T-helper 1 cell treated with Interleukin-12 subunit alpha and Interleukin-12 subunit beta and Interleukin-4 antibody, amounts not matched to agents 30 μg/mL and 1 μg/mL, for 36 hours (primary cell): ENCODE results near the gene OR52K2.

Experiments
- H3K27ac Mint-ChIP-seq: one replicate; pipeline ENCODE4 v1.8.0; 2021; ENCODE audit warnings: mild to moderate bottlenecking, mixed read lengths
- H3K27me3 Mint-ChIP-seq: one replicate; pipeline ENCODE4 v1.8.0; 2021; ENCODE audit warnings: low read depth, mixed read lengths
- H3K36me3 Mint-ChIP-seq: one replicate; pipeline ENCODE4 v1.8.0; 2021; ENCODE audit warnings: low read depth, mixed read lengths
- H3K4me1 Mint-ChIP-seq: one replicate; pipeline ENCODE4 v1.8.0; 2021; ENCODE audit warnings: low read depth, mixed read lengths
- H3K4me3 Mint-ChIP-seq: one replicate; pipeline ENCODE4 v1.8.0; 2021; ENCODE audit warnings: mild to moderate bottlenecking, moderate library complexity, mixed read lengths
- H3K9me3 Mint-ChIP-seq: one replicate; pipeline ENCODE4 v1.8.0; 2021; ENCODE audit warnings: mixed read lengths

OR52K2 gene

GRCh38 chr11:4495487-4495886 lies 46.4 kb downstream of the OR52K2 start:
- Mint-ChIP-seq H3K4me3 (no peak overlapping the region), H3K9me3 (peaks cover 7% of the 10 kb centered on the region), H3K27me3 (peaks cover 21% of the 10 kb centered on the region), H3K27ac (no peak overlapping the region), H3K4me1 (peaks cover 8% of the 10 kb centered on the region), H3K36me3 (no peaks in the 10 kb centered on the region)

GRCh38 chr11:4495986-4496385 lies 46.9 kb downstream of the OR52K2 start:
- H3K36me3 Mint-ChIP-seq: no peaks in the 10 kb centered on the region
- peaks cover 8% of the 10 kb centered on the region for H3K4me1 Mint-ChIP-seq
- no peak overlapping the region for H3K4me3 Mint-ChIP-seq
- no peak overlapping the region for H3K27ac Mint-ChIP-seq
- peaks cover 7% of the 10 kb centered on the region for H3K9me3 Mint-ChIP-seq
- H3K27me3 Mint-ChIP-seq: peaks cover 21% of the 10 kb centered on the region

- Mint-ChIP-seq H3K27ac (no peak overlapping the region), H3K36me3 (no peaks in the 10 kb centered on the region), H3K27me3 (peaks cover 21% of the 10 kb centered on the region), H3K4me1 (peaks cover 8% of the 10 kb centered on the region), H3K4me3 (no peak overlapping the region), H3K9me3 (peaks cover 2% of the 10 kb centered on the region)
Observed at GRCh38 chr11:4496557-4497248, 47.6 kb downstream of the OR52K2 start.
